Effector CD8-positive, alpha-beta T cell (primary cell): Measurements from ENCODE around the gene EXT2.

Source experiments
- DNase-seq: peaks from one replicate; lab custom pipeline; 2025; lab: John Stamatoyannopoulos, UW

EXT2 gene

DNA sequence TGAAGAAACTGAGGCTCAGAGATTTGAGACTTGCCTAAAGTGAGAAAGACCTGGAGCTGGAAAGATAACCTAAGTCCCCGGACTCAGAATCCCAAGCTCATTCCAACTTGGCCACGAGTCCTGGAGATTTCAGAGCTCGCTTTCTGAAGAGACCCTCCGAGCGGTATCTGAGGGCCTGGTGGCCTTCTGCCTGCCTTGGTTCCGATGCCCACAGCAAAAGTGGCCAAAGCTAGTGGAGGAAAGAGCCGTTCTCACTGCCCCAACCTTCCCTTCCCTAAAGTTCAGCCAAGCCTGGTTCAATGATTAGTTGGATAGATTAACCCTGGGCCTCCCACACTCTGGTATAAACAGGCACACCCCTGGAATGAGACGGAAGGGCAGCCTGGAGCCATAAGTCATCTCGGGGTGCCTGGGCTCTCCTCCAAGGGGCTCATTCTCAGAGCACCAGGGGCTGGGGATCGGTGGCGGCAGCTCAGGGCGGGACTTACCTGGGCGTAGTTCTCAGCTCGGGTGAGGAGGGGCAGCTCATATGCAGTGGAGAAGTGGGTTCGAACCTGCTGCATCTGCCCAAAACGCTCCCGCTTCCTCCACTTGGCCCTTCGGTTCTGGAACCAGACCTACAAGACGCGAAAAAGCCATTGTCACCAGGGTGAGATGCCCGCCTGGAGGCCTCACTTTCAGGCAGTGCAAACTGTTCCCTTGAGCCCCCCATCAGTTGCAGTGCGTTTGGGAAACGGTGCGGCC is 171.7 kb downstream of the EXT2 start:
- DNase-seq: no peak

DNA sequence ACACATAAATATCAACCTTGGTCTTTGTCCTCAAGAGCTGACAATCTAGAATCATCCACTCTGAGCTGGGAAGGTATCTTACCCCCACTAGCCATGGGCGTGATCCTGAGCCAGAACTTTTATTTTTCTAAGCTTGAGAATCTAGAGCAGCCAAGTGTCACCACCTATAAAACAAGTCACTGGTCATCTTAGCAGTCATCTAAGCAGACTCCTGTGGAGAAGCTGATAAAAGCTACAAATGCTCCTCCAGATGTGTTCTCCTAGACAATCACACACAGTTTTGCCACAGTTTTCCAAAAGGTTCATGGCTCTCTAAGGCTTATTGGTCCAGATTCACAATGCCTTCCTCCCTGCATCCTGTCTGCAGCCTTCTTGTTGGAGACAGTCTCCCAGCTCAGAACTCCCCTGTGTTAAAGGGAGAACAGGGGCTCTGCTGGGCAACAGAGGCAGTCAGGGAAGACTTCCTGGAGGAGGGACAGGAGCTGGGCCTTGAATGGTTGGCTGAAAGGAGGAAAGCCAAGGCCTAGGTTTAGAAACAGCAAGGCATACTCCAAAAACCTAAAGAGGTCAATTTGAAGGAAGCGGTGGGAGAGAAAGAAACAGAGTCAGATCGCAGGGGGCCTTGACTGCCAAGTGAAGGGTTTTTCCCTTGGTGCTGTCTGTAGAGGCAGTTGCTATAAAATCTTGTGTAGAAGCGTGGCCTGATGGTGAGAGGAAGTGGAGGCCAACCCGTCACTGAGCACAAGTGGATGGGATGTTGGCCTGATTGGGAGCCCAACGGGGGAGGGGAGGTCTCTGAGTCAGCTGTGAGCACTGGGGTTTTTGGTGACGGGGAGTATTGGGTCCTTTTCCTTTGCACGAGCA is 172.5 kb downstream of the EXT2 start:
- DNase-seq: no peak

DNA sequence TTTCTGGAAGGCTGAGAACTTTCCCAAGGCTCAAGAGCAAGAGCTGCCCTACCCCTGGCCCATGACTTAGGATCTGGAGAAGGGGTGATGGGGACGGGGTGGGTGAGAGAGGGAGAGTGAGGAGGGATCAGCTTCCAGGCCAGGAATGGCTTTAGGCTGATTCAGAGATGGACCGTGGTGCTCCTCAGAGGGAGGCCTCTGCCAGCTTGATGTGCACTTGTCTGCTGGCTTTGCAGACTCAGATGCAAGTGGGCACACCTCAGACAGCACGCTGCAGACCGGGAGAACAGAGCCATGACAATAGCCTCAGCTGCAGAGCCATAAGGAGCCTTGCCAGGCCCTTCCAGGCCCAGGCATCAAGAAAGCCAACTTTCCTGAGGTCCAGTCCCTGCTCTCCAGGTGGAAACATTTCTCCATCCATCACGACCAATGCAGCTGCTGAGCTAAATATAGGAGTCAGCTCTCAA is 173.2 kb downstream of the EXT2 start:
- no peak for DNase-seq

DNA sequence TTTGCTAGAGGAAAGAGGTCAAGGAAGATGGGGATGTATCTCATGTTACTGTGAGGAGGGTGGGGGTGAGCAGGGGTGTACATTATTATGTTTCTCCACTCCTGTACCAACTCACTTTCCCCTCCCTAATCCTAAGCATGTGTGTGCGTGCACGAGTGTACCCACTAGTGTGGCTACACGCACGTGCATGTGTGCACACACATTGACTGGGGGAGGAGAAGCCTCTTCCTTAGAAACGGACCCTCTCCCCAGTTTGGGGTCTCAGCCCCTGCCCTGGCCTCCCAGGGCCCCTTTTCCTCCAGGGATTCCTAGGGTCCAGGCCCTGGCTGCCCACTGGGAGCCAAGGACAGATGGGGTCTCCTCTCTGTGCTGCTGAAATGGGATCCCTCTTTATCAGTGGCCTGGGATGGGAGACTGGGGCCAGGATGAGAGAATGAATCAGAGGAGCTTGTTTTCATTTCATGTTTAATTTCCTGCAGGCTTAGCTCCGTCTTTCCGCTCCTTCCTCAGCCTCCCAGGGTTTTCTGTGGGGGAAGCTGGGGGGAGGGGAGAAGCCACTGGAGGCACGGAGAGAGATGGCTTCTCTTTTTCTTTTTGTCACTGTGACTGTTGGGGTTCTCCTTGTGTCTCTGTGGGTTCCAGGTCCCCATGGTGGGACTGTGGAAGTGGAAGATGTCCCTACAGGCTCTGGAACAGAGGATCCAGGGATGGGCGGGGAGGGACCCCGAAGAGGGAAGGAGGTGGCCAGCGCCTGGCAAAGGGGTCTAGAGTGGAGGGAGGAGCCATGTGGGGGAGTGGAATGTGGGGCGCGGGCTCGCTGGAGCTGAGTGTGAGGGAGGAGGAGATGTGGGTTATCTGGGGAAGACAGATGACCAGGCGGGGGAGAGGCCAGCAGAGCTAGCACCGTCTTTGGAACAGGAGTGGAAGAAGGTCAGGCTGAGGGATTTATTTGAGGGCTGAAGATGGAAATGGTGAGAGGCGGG is 174.2 kb downstream of the EXT2 start:
- no peak for DNase-seq

DNA sequence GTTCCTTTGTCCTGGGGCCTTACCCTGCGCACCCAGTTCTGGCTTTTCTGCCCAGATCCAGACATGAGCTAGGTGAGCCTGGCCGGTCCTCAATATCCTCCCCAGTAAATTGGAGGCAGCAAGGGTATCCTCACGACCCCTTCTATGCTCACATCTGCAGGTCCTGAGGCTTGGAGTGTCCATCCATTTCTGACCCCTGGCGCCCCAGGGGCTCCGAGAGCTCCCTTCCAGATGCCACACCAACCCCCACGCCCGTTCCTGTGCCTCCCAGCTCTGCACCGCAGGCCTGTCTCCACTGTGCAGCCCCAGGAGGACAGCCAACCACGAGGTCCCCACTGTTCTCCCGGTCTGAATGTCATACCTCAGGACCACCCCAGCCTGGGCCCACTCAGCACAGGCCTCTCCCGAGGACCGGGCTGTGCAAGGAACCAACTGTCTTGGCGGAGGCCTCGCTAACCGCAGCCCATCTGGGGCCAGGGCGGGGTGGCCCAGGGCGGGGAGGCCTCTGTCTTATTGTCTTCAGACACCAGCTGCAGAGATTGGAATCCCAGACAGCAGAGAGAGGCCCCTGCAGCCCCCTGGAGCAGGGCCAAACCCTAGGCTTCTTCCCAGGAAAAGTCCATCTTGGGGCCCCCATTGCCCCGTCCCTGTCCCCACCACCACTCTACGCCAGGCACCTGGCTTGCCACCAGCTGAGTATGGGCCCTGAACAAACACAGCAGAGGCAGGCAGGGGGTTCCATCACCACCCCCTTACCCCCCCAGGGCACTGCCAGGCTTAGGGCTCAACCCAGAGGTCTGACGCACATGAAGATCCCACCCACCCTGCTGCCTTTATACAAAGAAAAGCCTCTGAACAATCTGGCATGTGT is 175.2 kb downstream of the EXT2 start:
- no peak for DNase-seq

DNA sequence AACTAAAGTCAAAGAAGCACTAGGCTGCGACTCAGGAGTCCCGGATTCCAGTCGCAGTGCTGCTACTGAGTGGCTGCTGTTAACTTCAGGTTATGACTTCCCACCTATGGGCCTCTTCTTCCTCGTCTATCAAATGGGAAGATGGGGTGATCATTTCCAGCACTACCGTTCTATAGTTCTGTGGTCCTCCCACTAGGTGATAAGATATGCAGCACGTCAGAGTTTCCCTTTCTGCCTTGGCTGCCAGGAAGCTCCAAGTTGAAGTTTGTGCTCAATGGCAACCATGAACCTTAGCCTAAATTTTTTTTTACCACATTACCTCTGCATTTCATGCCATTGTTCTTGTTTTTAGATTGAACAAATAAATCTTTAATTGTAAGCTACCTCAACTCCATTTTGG is 175.8 kb downstream of the EXT2 start:
- no peak for DNase-seq

DNA sequence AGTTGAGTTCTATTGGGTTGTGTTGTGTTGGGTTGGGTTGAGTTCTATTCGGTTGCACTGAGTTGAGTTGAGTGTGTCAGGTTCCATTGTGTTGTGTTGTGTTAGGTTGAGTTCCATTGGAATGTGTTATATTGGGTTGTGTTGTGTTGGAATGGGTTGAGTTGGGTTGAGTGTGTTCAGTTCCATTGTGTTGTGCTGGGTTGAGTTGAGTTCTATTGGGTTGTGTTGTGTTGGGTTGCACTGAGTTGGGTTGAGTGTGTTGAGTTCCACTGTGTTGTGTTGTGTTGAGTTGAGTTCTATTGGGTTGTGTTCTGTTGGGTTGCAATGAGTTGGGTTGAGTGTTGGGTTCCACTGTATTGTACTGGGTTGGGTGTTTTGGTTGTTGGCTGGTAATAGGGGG is 178.9 kb downstream of the EXT2 start:
- no peak for DNase-seq

DNA sequence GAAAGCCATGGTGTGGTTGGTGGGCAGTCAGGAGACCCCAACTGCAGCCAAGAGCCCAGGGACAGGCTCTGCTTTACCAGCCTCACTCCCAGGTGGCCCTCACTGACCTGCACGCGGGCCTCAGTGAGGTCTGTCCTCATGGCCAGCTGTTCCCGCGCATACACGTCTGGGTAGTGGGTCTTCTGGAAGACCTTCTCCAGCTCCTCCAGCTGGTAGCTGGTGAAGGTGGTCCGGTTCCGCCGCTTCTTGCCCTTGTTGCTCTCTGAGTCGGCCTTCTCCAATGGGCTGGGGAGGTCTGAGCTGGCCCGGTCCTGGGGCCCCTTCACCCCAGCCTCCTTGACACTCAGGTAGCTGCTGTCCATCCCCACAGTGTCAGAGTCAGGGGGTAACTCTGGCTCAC is 179.8 kb downstream of the EXT2 start:
- no peak for DNase-seq

DNA sequence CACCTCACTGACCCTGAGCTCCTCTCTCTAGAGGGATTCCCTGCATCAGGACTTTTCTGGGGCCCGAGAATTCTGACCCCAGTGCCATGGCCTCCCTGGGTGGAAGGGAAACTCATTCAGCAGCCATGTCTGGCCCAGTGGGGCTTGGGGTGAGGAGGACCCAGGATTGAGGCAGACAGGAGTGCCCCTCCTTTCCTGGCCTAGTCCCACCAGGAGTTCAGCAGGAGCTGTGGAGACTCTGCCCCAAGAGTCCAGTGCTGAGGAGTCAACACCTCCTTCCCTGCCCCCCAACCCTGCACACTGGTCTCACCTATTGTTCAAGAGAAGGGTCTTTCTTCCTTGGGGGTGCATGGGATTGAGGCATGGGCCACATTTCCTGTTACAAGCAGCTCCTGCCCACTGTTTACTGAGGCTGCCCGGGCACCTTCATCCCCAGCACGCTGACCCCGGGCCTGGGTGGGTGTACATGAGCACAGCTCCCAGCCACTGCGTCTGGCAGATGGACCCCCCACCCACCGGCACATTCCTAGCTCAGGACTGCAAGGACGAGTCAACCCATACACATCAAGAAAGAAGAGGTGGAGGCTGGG is 180.6 kb downstream of the EXT2 start:
- no peak for DNase-seq

DNA sequence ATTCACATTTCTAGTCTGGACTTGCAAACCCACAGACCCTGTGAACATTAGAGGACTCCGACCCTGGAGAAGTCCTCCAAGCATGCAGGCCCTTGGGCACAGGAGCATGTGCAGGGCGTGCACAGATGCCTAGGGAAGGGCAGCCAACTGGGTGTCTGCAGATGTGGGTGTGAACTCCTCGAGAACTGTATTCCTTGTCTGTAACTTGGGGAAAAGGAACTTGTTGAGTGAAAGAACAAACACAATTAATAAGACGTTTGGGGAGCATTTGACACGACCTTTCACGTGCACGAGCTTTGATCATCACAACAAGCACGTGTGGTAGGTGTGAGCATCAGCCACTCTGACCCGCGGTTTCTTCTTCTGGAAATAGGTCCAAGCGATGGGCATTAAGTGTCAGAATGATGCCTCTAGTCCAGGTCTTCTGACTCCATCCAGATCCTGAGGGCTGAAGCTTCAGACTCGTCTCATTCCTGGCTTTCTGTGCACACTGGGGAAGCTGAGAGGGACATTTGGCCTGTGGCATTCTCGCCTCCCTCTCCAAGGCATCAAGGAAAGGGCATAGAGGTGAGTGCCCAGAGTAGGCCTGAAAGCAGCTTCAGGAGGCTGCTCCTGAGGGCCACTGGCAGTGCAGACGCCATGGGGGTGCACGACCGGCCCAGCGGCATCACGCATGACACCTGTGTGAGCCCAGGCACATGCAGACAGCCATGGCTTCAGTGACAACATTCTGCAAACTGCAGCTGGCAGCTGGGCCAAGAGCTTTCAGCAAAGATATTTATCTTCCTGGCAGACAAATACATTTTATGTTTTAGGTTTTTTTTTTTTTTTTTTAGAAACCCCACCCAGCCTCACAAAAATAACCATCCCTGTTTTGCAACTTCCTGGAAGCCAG is 182.0 kb downstream of the EXT2 start:
- DNase-seq: no peak

DNA sequence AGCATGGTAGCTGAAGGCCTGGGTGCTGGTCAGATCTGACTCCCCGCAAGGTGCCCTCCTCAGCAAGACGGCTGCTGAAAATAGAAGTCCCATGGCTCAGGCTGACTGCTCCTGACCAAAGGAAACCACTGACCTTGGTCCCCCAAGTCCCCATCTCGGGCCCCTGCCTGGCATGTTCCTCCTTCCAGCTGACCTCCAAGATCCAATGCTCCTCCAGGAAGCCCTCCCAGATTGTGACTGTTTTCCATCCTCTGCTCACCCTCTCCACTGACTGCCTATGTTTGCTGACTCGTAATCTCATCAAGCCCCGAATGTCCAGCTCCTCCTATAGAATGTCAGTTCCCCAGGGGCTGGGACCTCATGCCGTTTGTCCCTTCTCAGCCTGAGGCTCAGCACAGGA is 184.0 kb downstream of the EXT2 start:
- DNase-seq: no peak

DNA sequence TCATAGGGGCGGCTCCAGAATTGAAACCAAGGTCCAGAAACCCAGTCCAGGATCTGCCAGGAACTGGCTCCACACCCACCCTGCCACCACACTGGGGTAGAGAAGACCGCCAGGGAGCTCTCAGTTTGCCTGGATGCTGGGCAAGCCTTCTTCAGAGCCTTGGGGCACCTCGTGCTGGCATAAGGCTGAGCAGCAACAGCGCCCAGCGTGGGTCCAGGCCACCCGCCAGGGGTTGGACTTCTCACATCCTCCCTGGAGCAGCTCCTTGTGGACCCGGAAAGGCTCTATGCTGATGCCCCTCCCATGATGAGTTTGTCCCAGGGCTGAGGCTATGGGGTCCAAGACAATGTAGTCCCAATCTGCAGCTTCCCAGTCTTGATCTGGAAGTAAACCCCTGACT is 184.8 kb downstream of the EXT2 start:
- DNase-seq: no peak

DNA sequence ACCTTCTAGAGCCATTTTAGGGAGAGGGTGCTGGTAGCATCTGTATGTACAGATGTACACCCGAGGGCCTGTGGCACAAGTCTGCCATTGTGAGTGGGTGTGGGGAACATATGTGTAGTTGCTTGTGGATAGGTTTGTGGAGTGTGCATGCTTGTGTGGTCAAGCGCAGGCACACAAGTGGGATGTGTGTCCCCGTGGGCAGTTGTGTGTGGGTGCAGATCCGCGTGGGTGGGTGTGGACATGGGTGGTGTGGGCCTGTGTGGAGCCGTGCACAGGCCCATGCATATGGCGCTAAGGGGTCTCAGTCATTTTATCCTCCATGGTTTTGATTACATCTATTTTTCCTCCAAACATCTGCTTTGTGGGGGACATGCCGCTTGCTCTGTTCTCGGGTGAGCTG is 185.7 kb downstream of the EXT2 start:
- no peak for DNase-seq

DNA sequence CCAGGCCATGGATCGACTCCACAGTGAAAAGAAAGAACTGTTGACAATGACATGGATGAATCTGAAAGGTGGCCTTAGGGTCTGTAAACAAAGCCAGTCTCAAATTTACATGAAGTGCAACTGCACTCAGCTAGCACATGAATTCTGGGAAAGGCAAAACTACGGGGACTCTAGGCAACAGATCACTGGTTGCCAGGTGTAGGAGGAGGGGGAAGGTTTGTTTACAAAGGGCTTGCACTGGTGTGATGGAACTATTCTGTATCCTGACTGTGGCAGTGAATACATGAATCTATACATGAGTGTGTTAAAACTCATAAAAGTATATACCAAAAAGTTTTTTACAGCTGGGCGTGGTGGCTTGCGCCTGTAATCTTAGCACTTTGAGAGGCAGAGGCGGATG is 187.1 kb downstream of the EXT2 start:
- DNase-seq: no peak

DNA sequence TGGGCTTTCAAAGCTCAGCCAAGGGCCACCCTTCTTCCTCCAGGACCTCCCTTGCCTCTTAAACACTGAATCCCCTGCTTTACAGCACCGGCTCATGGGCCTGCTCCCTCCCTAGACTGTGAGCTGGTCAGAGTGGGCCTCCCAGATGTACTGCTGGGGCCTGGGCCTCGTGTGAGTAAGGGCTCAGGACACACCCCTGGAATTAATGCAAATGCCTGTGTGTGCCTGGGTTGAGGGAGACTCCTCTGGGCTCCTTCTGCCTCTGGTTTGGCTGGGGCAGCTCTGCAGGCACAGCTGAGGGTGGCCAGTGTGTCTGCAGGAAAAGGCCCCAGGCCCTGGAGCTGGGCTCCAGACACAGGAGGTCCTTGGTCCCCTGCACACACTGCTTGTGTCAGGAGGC is 190.3 kb downstream of the EXT2 start:
- no peak for DNase-seq

DNA sequence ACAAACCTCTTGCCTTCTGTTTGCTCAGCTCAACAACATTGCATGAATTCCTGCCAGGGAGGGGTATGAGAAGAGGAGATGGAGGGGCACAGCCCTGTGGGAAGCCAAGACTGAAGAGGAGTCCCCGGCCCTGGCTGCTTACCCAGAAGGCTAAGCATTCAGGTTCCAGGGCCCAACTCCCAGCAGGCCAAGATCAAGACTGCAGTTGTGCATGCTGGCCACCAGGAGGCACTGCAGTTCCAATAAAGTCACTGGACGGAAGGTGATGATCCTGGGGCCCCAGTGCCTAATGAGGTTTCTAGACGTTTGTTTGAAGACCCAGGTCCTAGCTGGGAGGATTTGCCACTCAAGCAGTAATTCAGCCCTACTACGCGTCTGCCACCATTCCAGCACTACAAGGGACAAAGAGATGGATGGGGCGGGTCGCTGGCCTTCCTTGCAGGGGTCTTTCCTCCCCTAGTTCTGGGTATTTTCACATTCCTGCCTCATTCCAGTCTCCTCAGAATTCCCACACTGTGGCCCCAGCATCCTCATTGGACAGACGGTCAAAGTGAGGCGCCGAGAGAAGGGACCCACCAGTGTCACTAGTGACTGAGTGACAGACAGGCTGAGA is 190.9 kb downstream of the EXT2 start:
- no peak for DNase-seq

DNA sequence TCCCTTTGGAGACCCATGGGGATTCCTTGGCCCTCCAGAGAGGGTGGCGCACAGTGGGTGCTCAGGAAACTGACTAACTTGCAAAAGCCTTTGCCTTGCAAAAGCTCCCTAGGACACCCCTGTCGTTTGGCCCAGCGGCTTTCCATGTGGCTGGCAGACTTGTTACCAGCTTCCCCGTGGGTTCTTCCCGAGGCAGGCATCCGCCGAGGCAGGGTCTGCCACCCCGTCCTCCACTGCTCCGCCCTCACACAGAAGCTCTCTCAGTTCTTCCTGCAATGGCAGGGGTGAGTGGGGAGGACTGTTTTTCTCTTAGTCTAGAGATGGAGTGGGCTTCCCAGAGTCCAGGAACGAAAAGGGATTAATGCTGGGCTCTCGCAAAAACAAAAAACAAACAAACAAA is 191.4 kb downstream of the EXT2 start:
- DNase-seq: no peak

DNA sequence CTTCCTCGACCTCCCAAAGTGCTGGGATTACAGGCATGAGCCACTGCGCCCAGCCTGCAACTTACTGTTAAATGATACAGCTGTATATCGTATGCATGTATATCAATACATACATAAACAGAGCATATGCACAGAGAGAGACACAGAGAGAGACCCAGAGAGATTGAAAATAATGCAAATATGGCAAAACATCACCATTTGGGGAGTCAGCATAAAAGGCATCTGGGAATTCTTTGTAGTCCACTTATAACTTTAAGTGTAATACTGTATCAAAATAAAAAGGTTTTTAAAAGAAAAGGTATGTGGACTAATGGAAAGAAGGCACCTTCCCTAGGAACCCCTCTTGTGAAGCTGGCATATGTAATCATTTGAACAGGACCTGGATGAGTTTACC is 192.7 kb downstream of the EXT2 start:
- DNase-seq: no peak

DNA sequence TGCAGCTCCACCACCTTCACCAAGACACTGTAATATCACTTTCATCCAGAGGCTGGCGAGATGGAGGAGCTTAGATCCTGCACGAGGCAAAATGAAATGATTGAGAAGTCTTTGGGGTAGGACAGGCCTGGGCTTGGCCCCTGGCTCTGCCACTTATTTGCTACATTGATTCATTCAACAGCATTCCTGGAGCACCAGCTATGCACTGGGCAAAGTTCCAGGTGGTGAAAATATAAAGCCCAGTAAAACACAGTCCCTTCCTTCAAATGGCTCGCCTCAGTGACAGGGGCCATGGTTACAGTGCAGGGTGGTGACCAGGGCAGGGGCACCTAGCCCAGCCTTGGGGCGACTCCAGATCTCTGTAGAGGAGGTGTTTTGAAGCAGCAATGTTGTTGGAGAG is 194.7 kb downstream of the EXT2 start:
- DNase-seq: no peak
